Left renal pelvis (tissue), 4 donors: ENCODE data around the gene TXNDC15. TPM values are rescaled to one million over a fixed set of nuclear protein-coding genes. Genes with fewer than 3 reads are reported as not detected.
A peak's percentile ranks its signal among the peaks of the same experiment; 100 is the strongest.
"Not testable (repeated sequence)": the region's sequence is repeated elsewhere in the genome, so short reads cannot be mapped to it uniquely, and the experiment has no call there.

ENCODE experiments used
- DNase-seq, 4 donors: peaks; one replicate each; pipeline ENCODE4 v3.0.0-alpha.2; 2013; ENCODE audit warnings: low read depth in 4 of 4, low spot score in 3 of 4
- polyA plus RNA-seq, 4 donors: library from polyadenylated mRNA; unstranded; fragments of 120-200 nt; gene quantifications; one replicate each; pipeline ENCODE4 v1.2.1, GENCODE V29; 2013; ENCODE audit not compliant: insufficient read length in 4 of 4

Gene TXNDC15
- polyA plus RNA-seq: 100 to 1,000 TPM in 2 of 4 donors, 10 to 100 TPM in 2; 80.8 to 140 (median 105) TPM

DNA sequence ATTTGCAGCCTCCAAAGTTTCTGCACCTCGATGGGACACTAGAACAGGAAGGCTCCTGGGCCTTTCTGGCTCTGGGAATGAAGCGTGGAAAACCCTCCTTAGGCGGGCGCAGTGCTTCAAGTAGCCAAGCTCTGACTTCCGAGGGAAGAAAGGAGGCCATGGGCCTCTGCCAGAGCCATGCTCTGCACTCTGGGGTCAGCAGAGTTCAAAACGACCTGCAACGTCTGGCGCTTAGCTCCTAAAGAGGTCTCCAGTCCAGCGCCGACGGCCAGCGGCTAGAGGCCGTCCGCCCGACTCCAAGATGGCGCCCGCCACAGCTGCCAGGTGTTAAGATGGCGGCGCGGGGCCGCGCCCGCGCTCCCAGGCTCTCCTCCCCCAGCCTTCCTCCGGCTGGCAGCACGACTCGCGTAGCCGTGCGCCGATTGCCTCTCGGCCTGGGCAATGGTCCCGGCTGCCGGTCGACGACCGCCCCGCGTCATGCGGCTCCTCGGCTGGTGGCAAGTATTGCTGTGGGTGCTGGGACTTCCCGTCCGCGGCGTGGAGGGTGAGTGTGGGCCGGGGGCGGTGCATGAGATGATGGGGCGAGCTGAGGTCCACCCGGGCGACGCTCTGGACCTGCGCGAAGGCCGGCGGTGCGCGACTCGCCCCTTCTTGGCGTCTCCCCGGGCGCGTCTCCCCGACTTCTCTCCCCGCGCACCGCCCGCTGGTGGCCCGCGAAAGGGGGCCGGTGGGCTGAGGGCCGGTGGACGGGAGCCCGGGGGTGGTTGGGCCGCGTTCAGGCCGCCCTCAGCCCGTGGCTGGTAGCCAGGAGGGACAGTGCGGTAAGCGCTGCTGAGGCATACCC is at the start of gene TXNDC15:
Gene TXNDC15, plus strand, starts transcription at position 385 of the 844 bp plus-strand sequence. Its CDS starts 57 bp downstream, at position 442.
- DNase-seq: peak; percentile 74 to 79 (median 76)

DNA sequence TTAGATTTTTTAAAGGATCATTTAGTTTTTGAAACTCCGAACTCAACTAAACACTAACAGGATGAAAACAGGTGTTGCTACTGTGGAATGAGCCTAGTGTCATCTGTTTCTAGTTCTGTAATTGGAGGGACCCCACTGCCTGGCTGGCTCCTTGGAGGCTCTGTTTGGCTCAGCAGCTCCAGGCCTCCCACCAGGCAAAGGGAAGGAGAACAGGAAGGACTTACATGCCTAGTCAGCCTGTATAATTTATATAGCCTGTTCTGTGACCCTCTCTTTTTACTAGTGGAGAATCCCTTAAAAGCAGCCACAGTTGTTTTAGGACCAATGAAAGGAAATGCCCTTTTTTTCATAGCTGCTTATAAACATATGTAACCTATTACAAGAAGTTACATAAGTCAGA is 49.5 kb upstream of the TXNDC15 start:
- DNase-seq: no peak

- DNase-seq: no peak
Observed at GRCh38 chr5:134825212-134825611, 49.0 kb upstream of the TXNDC15 start.

DNA sequence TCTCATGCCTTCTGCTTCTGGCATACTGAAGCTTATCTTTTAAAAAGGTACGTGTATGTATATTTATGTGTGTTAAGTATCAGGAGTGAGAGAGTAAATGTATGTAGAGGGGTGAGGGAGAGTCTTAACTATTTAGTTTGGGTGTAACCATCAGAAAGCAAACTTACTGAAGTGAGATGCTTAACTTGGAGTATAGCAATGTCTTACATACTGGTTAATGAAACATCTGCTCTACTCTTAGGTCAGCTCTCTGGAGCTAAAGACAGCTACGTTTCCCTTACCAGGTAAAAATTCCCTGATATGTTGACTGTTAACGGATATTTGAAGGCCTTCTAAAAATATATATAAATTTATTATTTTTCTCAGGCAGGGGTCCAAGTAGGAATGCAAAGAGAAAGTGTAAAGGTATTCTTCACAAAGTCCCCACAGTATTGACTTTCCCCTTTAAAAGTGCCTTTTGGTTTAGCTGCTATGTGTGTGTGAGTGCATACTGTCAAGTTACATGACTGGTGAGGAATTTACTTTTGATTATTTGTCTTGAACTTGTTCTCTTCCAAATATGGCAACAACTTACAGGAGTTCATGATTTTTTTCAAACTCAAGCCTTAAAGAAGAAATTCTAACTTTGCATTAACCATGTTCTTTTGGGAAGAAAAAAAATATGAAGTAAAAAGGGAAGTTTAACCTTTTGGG is 40.7 kb upstream of the TXNDC15 start:
- DNase-seq: no peak

DNA sequence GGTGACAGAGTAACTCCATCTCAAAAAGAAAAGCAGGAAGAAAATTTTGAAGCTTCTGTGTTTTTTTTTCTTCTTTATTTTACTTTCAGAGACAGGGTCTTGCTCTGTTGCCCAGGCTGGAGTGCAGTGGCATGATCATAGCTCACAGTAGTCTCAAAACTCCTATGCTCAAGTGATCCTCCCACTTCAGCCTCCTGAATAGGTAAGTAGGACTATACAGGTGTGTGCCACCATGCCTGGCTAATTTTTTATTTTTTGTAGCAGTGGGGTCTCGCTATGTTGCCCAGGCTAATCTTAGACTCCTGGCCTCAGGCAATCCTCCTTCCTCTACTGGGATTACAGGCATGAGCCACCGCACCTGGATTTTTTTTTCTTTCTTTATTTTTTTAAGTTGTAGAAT is 38.5 kb upstream of the TXNDC15 start:
- no peak for DNase-seq

GRCh38 chr5:134837530-134838181 is 36.5 kb upstream of the TXNDC15 start:
- no peak for DNase-seq

- not testable (repeated sequence) for DNase-seq
Observed at GRCh38 chr5:134838361-134838760, 35.8 kb upstream of the TXNDC15 start.

GRCh38 chr5:134840811-134841210 is 33.4 kb upstream of the TXNDC15 start:
- DNase-seq: no peak

DNA sequence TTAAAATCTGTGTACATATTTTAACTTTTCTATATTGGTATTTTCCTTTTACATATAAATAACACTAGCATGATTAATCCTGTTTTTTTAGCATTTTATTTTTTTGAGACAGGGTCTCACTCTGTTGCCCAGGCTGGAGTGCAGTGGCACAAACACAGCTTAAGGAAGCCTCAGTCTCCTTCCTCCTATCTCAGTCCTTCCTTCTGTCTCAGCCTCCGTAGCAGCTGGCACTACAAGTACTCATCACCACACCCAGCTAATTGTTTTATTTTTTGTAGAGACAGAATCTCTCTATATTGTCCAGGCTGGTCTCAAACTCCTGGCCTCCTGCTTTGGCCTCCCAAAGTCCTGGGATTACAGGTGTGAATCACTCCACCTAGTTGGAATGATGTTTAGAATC is 29.9 kb upstream of the TXNDC15 start:
- DNase-seq: no peak

GRCh38 chr5:134845335-134845851 is 28.8 kb upstream of the TXNDC15 start:
- DNase-seq: no peak

GRCh38 chr5:134845852-134846640 is 28.1 kb upstream of the TXNDC15 start, which contains the start of gene C5orf24:
Gene C5orf24 (plus strand): TSS chr5:134845968. CDS start chr5:134854901, 8,933 bp downstream.
- DNase-seq: peak; percentile 89 to 92 (median 92)

DNA sequence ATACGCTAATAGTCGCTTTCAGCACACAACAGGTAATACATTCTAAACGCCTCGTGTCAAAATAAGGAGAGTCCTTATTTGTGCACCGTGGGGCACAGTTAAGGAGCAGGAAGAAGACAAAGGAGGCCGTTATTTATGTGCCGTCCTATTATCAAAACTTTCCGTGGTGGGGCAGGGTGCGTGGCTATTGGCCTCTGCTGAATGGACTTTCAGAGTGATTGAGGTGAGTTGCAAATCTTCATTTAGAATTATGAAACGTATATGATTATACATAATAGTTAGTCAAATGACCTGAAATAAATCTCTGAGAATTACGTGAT is 27.6 kb upstream of the TXNDC15 start:
- no peak for DNase-seq

- not testable (repeated sequence) for DNase-seq
Observed at GRCh38 chr5:134849434-134849933, 24.7 kb upstream of the TXNDC15 start.

GRCh38 chr5:134851307-134851923 is 22.8 kb upstream of the TXNDC15 start:
- no peak for DNase-seq

GRCh38 chr5:134856465-134856864 is 17.7 kb upstream of the TXNDC15 start:
- not testable (repeated sequence) for DNase-seq

DNA sequence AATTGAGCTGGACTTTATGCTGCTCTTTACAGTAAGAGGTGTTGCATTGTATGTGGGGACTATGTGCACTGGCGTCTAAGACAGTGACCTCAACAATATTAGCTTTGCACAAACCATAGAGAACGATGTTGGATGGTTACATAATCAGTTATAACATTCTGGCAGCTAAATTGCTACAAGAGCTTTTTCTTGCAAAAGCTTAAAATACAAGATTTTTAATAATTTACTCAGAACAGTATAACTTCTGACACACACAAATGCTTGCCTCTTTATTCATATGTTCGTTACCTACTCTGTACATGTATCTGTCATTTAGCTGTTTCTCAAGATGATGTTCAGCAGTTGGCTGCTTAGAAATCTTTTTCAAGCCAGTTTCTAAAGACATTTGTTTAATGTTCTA is 16.8 kb upstream of the TXNDC15 start:
- no peak for DNase-seq

DNA sequence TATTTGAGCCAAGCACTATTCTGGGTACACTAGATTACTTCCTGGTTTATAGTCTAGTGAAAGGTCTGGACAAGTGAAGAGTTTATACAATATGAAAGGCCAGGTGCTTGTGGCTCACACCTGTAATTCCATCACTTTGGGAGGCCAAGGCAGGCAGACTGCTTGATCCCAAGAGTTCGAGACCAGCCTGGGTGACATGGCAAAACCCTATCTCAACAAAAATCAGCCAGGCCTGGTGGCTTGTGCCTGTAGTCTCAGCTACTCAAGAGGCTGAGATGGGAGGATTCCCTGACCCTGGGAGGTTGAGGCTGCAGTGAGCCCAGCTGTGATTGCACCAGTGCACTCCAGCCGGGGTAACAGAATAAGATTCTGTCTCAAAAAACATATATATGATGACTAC is 9.5 kb upstream of the TXNDC15 start:
- no peak for DNase-seq

DNA sequence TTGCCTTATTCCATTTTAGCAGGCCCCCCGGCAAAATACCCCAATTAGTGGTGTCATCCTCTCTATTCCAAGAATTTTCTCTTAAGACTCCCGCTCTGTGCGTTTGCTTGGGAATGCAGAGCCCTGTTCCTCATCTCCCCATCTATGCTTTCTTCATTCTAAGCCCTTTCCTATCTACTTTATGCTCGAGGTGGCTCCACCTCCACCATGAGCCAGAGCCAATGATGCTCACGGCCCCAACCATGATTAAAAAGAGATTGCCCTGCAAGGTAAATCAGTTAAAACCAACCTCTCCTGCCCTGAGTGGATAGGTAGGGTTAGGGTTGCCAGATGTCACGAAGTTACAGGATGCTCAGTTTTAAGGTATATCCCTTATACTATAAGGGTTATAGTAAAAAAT is 677 bp upstream of the TXNDC15 start:
- DNase-seq: no peak

DNA sequence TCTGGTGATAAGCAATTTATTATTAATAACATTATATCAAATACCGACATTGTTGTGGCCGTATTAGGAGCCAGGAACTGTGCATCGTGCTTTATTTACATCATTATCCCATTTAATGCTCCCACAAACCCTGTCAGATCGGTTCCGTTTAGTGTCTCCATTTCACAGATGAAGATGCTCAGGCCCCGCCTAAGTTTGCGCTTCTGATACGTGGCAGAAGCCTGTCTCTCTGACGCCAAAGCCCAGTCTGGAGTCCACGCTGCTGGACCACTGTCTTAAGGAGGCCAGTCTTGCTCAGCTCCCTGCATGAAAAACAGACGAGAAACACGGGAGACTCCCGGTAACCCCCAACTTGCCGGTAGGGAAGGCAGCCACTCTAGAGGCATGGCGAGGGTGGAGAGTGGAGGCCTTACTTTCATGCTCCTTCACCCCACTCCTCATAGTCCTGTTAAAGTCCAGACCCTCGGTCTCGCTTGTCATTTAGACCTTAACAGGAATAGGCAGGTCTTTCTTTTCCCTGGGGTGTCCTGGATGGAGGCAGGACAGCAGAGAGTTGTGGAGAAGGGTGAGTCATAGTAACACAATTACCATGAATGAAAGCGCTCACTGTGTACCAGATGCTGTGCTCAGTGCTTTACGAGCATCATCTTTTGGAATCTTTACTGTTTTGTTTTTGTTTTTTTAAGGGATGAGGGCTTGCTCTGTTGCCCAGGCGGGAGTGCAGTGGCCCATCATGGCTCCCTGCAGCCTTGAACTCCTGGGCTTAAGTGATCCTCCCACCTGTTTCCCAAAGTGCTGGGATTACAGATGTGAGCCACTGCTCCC is 872 bp downstream of the TXNDC15 start:
- DNase-seq: peak; percentile 24 to 34 (median 30)
